Parathyroid adenoma (tissue), 2 donors: ENCODE results near the gene MIPOL1.

ENCODE experiments used
- H2AFZ ChIP-seq: fragments of 300-600 bp; sonication (generic); one replicate; pipeline ENCODE4 v1.7.0; 2017; ENCODE audit warnings: antibody characterized with exemption, mild to moderate bottlenecking
- H3K27ac ChIP-seq: fragments of 300-600 bp; sonication (generic); one replicate; pipeline ENCODE4 v1.7.0; 2017
- H3K27me3 ChIP-seq: fragments of 300-600 bp; sonication (generic); one replicate; pipeline ENCODE4 v1.7.0; 2017; ENCODE audit warnings: low read length; ENCODE audit not compliant: control insufficient read depth, insufficient read depth
- H3K36me3 ChIP-seq: fragments of 300-600 bp; sonication (generic); one replicate; pipeline ENCODE4 v1.7.0; 2017; ENCODE audit warnings: low read length; ENCODE audit not compliant: control insufficient read depth, insufficient read depth
- H3K4me1 ChIP-seq: fragments of 300-600 bp; sonication (generic); one replicate; pipeline ENCODE4 v1.7.0; 2017; ENCODE audit warnings: control low read depth
- H3K4me2 ChIP-seq: fragments of 300-600 bp; sonication (generic); one replicate; pipeline ENCODE4 v1.7.0; 2017; ENCODE audit warnings: low read length
- H3K4me3 ChIP-seq: fragments of 300-600 bp; sonication (generic); one replicate; pipeline ENCODE4 v1.7.0; 2017; ENCODE audit warnings: low read depth, low read length
- H3K79me2 ChIP-seq: fragments of 300-600 bp; sonication (generic); one replicate; pipeline ENCODE4 v1.7.0; 2017; ENCODE audit warnings: control low read depth
- H3K9ac ChIP-seq: fragments of 300-600 bp; sonication (generic); one replicate; pipeline ENCODE4 v1.7.0; 2017; ENCODE audit warnings: mild to moderate bottlenecking
- H3K9me3 ChIP-seq: fragments of 300-600 bp; sonication (generic); one replicate; pipeline ENCODE4 v1.7.0; 2017; ENCODE audit warnings: low read length; ENCODE audit not compliant: control insufficient read depth
- CTCF ChIP-seq: fragments of 300-600 bp; sonication (generic); IDR thresholded peaks from one replicate; pipeline ENCODE4 v1.7.0; 2017; ENCODE audit warnings: antibody characterized with exemption, mild to moderate bottlenecking
- donor health status: primary hyperparathyroidism.

MIPOL1 gene

DNA sequence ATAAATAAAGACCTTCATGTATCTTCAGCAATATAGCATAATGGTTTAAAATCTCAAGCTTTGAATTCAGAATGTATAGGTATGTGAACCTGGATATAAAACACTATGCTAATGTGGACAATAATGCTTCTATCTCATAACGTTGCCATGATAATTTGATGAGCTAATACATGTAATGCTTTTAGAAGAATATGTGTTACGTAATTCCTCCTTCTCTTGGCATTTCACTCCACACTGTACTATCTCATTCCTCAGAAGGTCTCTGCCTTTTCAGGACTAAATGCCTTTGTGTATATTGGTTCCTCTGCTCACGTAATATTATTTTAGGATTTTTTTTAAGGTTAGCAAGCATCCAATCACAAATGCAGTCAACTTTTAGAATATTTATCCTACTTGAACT is 310.8 kb downstream of the MIPOL1 start:
- no peak for TF ChIP-seq CTCF
- Histone ChIP-seq H3K79me2 (no peaks in the 10 kb centered on the region), H3K4me3 (no peak overlapping the region), H3K36me3 (no peaks in the 10 kb centered on the region), H2AFZ (no peak overlapping the region), H3K4me2 (no peak overlapping the region), H3K27ac (no peak overlapping the region), H3K27me3 (no peaks in the 10 kb centered on the region), H3K9ac (no peak overlapping the region), H3K4me1 (no peaks in the 10 kb centered on the region), H3K9me3 (no peaks in the 10 kb centered on the region)

DNA sequence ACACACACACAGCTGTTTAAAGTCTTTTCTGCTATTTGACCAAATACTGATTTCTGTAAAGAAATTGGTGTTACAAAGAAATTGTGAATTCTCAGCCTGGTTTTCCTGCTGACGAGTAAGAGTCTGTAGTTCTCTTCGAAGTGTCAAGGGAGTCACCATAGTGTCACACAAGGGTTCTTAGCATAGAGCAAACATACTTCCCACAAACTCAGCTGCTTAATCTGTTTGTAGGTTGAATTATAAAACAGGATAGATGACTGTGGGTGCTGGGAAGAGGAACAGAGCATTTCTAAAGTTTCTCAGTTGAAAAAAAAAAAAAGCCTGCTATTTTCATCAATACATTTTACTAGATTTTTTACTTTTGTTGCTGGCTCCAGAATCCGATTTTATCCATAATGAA is 314.4 kb downstream of the MIPOL1 start:
- Histone ChIP-seq H3K4me2 (no peak overlapping the region), H3K79me2 (no peaks in the 10 kb centered on the region), H3K4me1 (no peaks in the 10 kb centered on the region), H3K36me3 (no peaks in the 10 kb centered on the region), H3K9me3 (no peaks in the 10 kb centered on the region), H3K27me3 (no peaks in the 10 kb centered on the region), H3K4me3 (no peak overlapping the region), H3K27ac (no peak overlapping the region), H3K9ac (no peak overlapping the region), H2AFZ (no peak overlapping the region)
- TF ChIP-seq CTCF = no peak

- Histone ChIP-seq H3K4me3 (no peak overlapping the region), H3K79me2 (no peaks in the 10 kb centered on the region), H2AFZ (no peak overlapping the region), H3K27ac (no peak overlapping the region), H3K4me1 (no peaks in the 10 kb centered on the region), H3K9ac (no peak overlapping the region), H3K9me3 (no peaks in the 10 kb centered on the region), H3K4me2 (no peak overlapping the region), H3K27me3 (no peaks in the 10 kb centered on the region), H3K36me3 (no peaks in the 10 kb centered on the region)
- TF ChIP-seq CTCF = no peak
Measured at GRCh38 chr14:37515771-37516170, 318.0 kb downstream of the MIPOL1 start.

DNA sequence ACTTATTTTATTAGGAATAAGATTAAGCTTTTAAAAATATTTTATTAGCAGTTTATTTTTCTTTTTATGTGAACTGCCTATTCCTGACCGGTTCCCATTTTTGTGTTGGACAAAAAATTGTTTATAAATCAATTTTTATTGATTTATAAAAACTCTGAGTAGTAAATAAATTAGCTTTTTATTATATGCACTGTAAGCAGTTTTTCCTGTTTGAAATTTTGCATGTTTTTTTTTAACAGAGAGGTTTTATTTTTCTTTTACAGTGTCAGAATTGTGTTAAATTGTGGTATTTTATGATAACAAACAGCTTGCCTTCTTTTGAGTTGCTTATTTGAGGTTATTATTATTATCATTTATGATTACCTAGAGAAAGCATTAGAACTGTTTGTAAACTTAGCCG is 329.3 kb downstream of the MIPOL1 start:
- no peaks in the 10 kb centered on the region for H3K9me3 ChIP-seq
- no peaks in the 10 kb centered on the region for H3K27me3 ChIP-seq
- no peaks in the 10 kb centered on the region for H3K4me1 ChIP-seq
- no peak overlapping the region for H3K4me2 ChIP-seq
- H3K27ac ChIP-seq = no peak overlapping the region
- no peak overlapping the region for H3K4me3 ChIP-seq
- H3K9ac ChIP-seq = no peak overlapping the region
- H3K36me3 ChIP-seq = no peaks in the 10 kb centered on the region
- H2AFZ ChIP-seq = no peak overlapping the region
- TF ChIP-seq CTCF = no peak
- H3K79me2 ChIP-seq = no peaks in the 10 kb centered on the region

- no peaks in the 10 kb centered on the region for H3K79me2 ChIP-seq
- TF ChIP-seq CTCF = no peak
- H3K9ac ChIP-seq = no peak overlapping the region
- H3K36me3 ChIP-seq = no peaks in the 10 kb centered on the region
- no peak overlapping the region for H2AFZ ChIP-seq
- H3K27me3 ChIP-seq = no peaks in the 10 kb centered on the region
- no peak overlapping the region for H3K4me3 ChIP-seq
- no peaks in the 10 kb centered on the region for H3K4me1 ChIP-seq
- no peak overlapping the region for H3K4me2 ChIP-seq
- H3K27ac ChIP-seq = no peak overlapping the region
- H3K9me3 ChIP-seq = no peaks in the 10 kb centered on the region
Measured at GRCh38 chr14:37539992-37540391, 342.3 kb downstream of the MIPOL1 start.
